Esophagus squamous epithelium (tissue), 5 donors: ENCODE results near the gene PLXNA3. TPM values are rescaled to one million over a fixed set of nuclear protein-coding genes. Genes with fewer than 3 reads are reported as not detected.

Experiments
- DNase-seq: peaks from one replicate; lab custom pipeline; 2025; lab: John Stamatoyannopoulos, UW
- H3K27ac ChIP-seq, 4 donors: fragments of 200-600 bp; sonication (generic); one replicate each; pipeline ENCODE4 v1.5.1; 2016 to 2019; ENCODE audit warnings: mild to moderate bottlenecking in 1 of 4
- H3K27me3 ChIP-seq, 4 donors: fragments of 200-600 bp; sonication (generic); 1 replicate in 3 of 4; 2 replicates in 1 of 4; pipeline versions ENCODE4 v1.5.1 to v1.6.0; 2017 to 2021; ENCODE audit warnings: antibody characterized with exemption in 1 of 4
- H3K36me3 ChIP-seq, 3 donors: fragments of 200-600 bp; sonication (generic); one replicate each; pipeline ENCODE4 v1.5.1; 2016 to 2019
- H3K4me1 ChIP-seq, 3 donors: fragments of 200-600 bp; sonication (generic); one replicate each; pipeline ENCODE4 v1.5.1; 2017 to 2019
- H3K4me3 ChIP-seq, 4 donors: fragments of 200-600 bp; sonication (generic); 1 replicate in 3 of 4; 2 replicates in 1 of 4; pipeline ENCODE4 v1.5.1; 2016 to 2019; ENCODE audit warnings: mild to moderate bottlenecking in 2 of 4, moderate library complexity in 1 of 4
- H3K9me3 ChIP-seq, 3 donors: fragments of 200-600 bp; sonication (generic); one replicate each; pipeline ENCODE4 v1.5.1; 2016 to 2019
- POLR2A ChIP-seq, 4 donors: fragments of 450-650 bp; IDR thresholded peaks; one replicate each; pipeline ENCODE4 v1.6.1; 2017; ENCODE audit warnings: antibody characterized with exemption in 4 of 4, mild to moderate bottlenecking in 4 of 4, moderate library complexity in 3 of 4
- WGBS, 2 donors: methylation state at CpG; one replicate each; pipeline ENCODE4 v1.1.5; 2018; 5-methylcytosine and 5-hydroxymethylcytosine counted together
- intact Hi-C: fragments of 100-400 bp; cut with DNase I; formaldehyde crosslinking; loops from one replicate; pipeline ENCODE4 v1.15.0; 2022
- total RNA-seq, 4 donors: library from RNA; depleted of rRNA; stranded (reverse); fragments of >200 nt; gene quantifications; one replicate each; pipeline ENCODE4 v1.1.0, GENCODE V29; 2016
- TF ChIP-seq, protein P1 (sequence below), 6 experiments: fragments of 450-650 bp in 4 of 6; fragments of 200-600 bp in 2 of 6; sonication (generic) in 2 of 6; IDR thresholded peaks; one replicate each; pipeline ENCODE4 v1.5.1; 2016 to 2019; ENCODE audit warnings: antibody characterized with exemption in 6 of 6, mild to moderate bottlenecking in 4 of 6, moderate library complexity in 4 of 6
- donor health status: DM: yes; HTN: yes; CAD: no.

PLXNA3 gene
- total RNA-seq, 4 donors from 2014 or later, result 4.4 to 5.9 (median 5.4) TPM

DNA sequence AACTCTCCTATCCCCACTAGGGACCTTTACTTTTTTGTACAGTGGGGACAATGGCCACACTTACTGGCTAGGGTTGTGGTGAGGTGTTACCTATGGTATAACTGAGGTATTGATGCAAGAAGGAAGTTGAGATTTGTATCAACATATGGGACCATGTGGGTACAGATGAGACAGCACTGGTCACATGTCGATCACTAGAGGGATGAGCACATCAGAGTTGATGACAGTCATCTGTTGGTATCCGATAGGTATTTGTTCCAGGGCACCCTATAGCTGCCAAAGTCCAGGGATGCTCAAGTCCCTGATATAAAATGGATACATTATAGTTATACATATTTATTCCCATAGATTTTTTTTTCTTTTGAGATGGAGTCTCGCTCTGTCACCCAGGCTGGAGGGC lies 44.9 kb downstream of the PLXNA3 start:
- DNase-seq, result no peak
- WGBS, 2 donors, result 83% methylated on average over 2 to 3 of the region's 3 CpGs
- no peaks in the 10 kb centered on the region for H3K27me3 ChIP-seq
- intact Hi-C loops, result no loop called here
- H3K4me1 ChIP-seq, result peaks cover 0 to 11% (median 0%) of the 10 kb centered on the region in 3 donors
- peaks cover 0 to 32% (median 0%) of the 10 kb centered on the region in 3 donors for H3K36me3 ChIP-seq
- no peak for TF ChIP-seq POLR2A (IDR thresholded peaks at IDR 0.05)
- TF ChIP-seq, protein P1, sequence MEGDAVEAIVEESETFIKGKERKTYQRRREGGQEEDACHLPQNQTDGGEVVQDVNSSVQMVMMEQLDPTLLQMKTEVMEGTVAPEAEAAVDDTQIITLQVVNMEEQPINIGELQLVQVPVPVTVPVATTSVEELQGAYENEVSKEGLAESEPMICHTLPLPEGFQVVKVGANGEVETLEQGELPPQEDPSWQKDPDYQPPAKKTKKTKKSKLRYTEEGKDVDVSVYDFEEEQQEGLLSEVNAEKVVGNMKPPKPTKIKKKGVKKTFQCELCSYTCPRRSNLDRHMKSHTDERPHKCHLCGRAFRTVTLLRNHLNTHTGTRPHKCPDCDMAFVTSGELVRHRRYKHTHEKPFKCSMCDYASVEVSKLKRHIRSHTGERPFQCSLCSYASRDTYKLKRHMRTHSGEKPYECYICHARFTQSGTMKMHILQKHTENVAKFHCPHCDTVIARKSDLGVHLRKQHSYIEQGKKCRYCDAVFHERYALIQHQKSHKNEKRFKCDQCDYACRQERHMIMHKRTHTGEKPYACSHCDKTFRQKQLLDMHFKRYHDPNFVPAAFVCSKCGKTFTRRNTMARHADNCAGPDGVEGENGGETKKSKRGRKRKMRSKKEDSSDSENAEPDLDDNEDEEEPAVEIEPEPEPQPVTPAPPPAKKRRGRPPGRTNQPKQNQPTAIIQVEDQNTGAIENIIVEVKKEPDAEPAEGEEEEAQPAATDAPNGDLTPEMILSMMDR (IDR thresholded peaks at IDR 0.05), result no peak
- H3K4me3 ChIP-seq, result no peak overlapping the region
- H3K9me3 ChIP-seq, result no peaks in the 10 kb centered on the region
- no peak overlapping the region for H3K27ac ChIP-seq

DNA sequence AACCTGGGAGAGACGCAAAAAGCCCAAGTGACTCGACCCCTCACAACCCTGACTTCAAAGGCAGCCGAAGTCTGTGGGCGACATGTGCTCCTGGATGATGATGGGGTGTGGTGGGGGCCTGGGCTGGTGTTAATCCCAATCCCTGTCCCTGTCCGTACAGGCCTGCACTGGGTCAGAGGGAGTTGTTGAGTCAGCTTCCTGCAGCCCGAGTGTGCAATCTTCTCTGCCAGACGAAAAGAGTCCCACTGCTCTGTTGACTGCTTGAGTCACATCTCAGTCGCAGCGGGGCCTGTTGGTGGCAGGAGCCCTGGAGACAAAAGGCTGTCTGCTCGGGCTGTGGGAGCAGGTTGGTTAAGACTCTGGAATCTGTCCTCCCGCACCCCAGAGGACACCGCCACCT lies 47.7 kb downstream of the PLXNA3 start:
- Histone ChIP-seq H3K27me3 (no peaks in the 10 kb centered on the region), H3K9me3 (no peaks in the 10 kb centered on the region), H3K4me3 (no peak overlapping the region), H3K36me3 (peaks cover 0 to 57% (median 0%) of the 10 kb centered on the region in 3 donors), H3K4me1 (no peaks in the 10 kb centered on the region), H3K27ac (peak overlapping the region in 1 of 4 donors; percentile 33)
- DNase-seq, result no peak
- TF ChIP-seq POLR2A (IDR thresholded peaks at IDR 0.05), result no peak
- TF ChIP-seq, protein P1 (IDR thresholded peaks at IDR 0.05), result no peak
- intact Hi-C loops, result no loop called here
- WGBS, 2 donors, result 67 to 81% methylated on average over 1 to 9 of the region's 12 CpGs

DNA sequence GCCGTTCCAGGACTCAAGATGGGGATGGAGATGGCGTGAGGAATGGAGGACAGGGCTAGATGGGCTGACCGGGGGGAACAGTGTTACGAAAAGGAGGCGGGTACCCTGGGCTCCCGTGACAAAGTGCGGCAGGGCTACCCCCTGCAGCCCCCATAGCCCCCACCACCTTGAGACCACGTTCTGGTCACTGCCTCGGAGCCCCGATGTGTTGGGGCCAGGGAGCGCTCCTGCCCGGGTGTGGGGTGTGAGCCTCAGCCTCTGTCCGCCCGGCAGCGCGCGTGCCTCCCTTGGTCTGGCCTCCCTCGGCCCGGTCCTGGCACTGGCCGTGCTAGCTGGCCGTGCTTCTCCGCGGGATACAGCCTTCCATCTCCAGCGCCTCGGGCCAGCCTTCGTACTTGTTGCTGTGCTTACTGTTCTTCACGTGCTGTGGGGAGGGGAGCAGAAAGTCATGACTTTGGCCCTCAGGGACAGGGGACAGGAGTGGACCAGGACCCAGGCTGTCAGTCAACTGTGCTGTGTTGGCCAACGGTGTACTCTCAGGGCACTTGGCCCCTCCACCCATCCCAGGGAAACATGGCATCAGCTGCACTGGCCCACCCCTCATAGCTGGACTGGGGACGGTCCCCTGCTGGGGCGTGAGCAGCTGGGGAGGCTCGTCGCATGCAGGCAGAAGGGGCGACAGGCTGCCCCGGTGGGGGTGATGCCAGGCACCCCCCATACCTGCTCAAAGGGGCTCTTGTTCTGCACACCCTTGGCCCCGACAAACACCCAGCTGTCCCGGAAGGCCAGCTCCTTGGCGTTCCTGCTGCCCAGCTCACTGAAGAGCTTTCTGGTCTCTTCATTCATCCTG lies 48.6 kb downstream of the PLXNA3 start:
- WGBS, 2 donors, result 76 to 100% methylated on average over 1 to 2 of the region's 37 CpGs
- H3K36me3 ChIP-seq, result peaks cover 0 to 67% (median 0%) of the 10 kb centered on the region in 3 donors
- DNase-seq, result no peak
- H3K4me3 ChIP-seq, result no peak overlapping the region
- no peak for TF ChIP-seq POLR2A (IDR thresholded peaks at IDR 0.05)
- TF ChIP-seq, protein P1 (IDR thresholded peaks at IDR 0.05), result no peak
- no peaks in the 10 kb centered on the region for H3K4me1 ChIP-seq
- no peaks in the 10 kb centered on the region for H3K27me3 ChIP-seq
- no peak overlapping the region for H3K27ac ChIP-seq
- intact Hi-C loops, result no loop called here
- no peaks in the 10 kb centered on the region for H3K9me3 ChIP-seq

DNA sequence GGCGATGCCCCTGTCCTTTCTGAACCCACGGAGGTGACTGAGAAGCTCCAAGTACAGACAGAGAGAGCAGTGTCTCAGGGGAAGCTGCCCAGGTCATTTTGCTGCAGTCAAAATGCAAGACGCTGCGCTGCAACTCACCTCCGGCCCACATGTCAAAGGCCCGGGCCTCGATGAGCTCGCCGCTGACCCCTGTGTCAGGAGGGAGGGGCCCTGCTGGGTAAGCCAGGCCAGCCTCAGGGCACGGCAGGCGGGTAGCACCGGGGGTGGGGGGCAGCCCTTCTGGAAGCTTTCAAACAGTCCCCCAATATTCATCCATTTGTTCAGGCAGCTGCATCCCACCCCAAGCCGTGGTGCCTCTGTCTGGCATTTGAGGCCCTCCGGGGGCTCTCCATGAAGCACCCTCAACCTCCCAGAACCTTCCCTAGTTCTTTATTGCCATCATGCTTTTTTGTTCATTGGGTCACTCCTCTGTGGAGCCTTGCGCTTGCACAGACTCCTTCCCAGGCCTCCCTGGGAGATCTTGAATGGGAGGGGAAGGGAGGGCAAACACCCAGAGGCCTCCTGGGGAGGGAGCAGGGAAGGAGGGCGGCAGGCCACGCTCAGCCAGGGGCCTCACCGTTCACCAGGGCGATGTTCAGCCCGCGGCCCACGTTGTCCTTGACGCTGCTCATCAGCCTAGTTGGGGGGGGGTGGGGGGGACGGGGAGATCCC lies 49.7 kb downstream of the PLXNA3 start:
- Histone ChIP-seq H3K4me1 (no peaks in the 10 kb centered on the region), H3K27me3 (no peaks in the 10 kb centered on the region), H3K9me3 (no peaks in the 10 kb centered on the region), H3K36me3 (peaks cover 0 to 77% (median 0%) of the 10 kb centered on the region in 3 donors), H3K4me3 (no peak overlapping the region), H3K27ac (no peak overlapping the region)
- intact Hi-C loops, result no loop called here
- no peak for DNase-seq
- TF ChIP-seq, protein P1 (IDR thresholded peaks at IDR 0.05), result no peak
- TF ChIP-seq POLR2A (IDR thresholded peaks at IDR 0.05), result no peak
- 96 to 100% methylated on average over 2 to 9 of the region's 24 CpGs for WGBS, 2 donors

DNA sequence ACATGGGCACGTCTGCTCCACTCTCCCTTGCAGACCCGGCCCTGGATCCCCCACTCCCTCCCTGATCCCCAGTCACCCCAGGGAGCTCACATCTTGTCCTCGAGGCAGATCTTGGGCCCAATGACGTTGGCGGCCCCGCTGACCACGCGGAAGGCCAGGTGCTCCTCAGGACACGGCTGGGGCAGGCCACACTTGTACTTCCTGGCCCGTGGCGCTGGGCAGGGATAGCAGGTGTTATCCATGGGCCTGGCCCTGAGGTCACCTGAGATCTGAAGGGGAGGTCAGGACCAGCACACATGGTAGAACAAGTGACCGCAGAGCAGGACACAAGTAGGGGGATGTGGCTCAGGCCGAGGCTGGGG lies 50.3 kb downstream of the PLXNA3 start:
- no peak for DNase-seq
- intact Hi-C loops, result no loop called here
- Histone ChIP-seq H3K27ac (no peak overlapping the region), H3K4me3 (no peak overlapping the region), H3K9me3 (no peaks in the 10 kb centered on the region), H3K4me1 (no peaks in the 10 kb centered on the region), H3K27me3 (no peaks in the 10 kb centered on the region), H3K36me3 (peaks cover 0 to 77% (median 0%) of the 10 kb centered on the region in 3 donors)
- WGBS, 2 donors, result 69 to 94% methylated on average over 3 of the region's 13 CpGs
- TF ChIP-seq, protein P1 (IDR thresholded peaks at IDR 0.05), result no peak
- TF ChIP-seq POLR2A (IDR thresholded peaks at IDR 0.05), result no peak
